ENCODE measurements around the gene BCL10. TPM values are rescaled to one million over a fixed set of nuclear protein-coding genes. Genes with fewer than 3 reads are reported as not detected.

The BCL10 gene
- total RNA-seq, 1 experiment from 2014 or later = 26.1 TPM

DNA sequence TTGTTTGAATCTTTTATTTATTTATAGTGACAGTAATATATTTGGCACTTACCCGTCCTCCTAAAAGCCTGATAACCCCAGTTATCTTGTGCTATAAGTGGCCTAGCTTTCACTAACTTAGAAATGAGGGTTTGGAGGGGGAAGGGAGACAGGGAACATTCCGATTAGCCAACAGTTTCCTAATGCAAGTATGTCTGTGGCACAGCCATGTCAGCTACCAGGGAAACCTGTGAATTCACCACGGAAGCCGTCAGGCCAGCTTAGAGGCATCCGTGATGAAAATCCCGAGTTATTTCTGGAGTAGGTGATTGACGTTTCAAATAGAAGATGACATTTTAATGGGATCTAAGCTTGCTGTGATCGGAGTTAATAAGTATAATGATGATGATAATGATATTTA, 39.4 kb upstream of the BCL10 start:
- no CpG with 5 or more reads among the region's 8 CpGs for WGBS (ENCODE audit: extremely low coverage, insufficient read length, low lambda C conversion rate)
- Histone ChIP-seq H3K79me1 (ENCODE audit: insufficient read depth, low read depth, low read length, poor library complexity, severe bottlenecking) (no peaks in the 10 kb centered on the region), H4K91ac (ENCODE audit: insufficient read length, low read depth, low read length) (no peak overlapping the region), H3K79me2 (ENCODE audit: insufficient read depth, low read length) (no peaks in the 10 kb centered on the region), H3K9ac (ENCODE audit: extremely low read depth, insufficient read length, low read length) (no peak overlapping the region), H2BK12ac (ENCODE audit: insufficient read length, low read depth, low read length) (no peak overlapping the region), H3T11ph (ENCODE audit: low read length) (no peak overlapping the region), H2AK5ac (ENCODE audit: insufficient read length, low read length) (no peak overlapping the region), H3K4me2 (ENCODE audit: insufficient read depth, insufficient read length, low read length) (no peak overlapping the region), H3K23me2 (ENCODE audit: insufficient read length, low read depth, low read length, poor library complexity, severe bottlenecking) (no peaks in the 10 kb centered on the region), H3K18ac (ENCODE audit: insufficient read length, low read depth, low read length) (no peak overlapping the region), H3K9me3 (ENCODE audit: control insufficient read depth, low read depth, low read length) (no peaks in the 10 kb centered on the region), H3K14ac (ENCODE audit: insufficient read depth, low read length) (no peak overlapping the region), H3K23ac (ENCODE audit: insufficient read length, low read depth, low read length) (no peak overlapping the region), H3K4me1 (ENCODE audit: insufficient read depth, low read length) (no peaks in the 10 kb centered on the region; the same call in 1 of the 2 replicates), H4K5ac (ENCODE audit: insufficient read length, low read depth, low read length) (no peak overlapping the region), H2BK120ac (ENCODE audit: low read depth, low read length, poor library complexity, severe bottlenecking) (no peak overlapping the region), H3K27ac (ENCODE audit: insufficient read length, low read depth, low read length) (no peak overlapping the region), H2BK15ac (ENCODE audit: low read depth, low read length) (no peak overlapping the region), H4K20me1 (ENCODE audit: control insufficient read depth, insufficient read depth, insufficient read length) (no peaks in the 10 kb centered on the region), H3K27me3 (ENCODE audit: insufficient read depth, low read length) (no peaks in the 10 kb centered on the region), H4K8ac (replicated peaks; ENCODE audit: insufficient read length, low read depth, low read length) (no peak overlapping the region), H2AFZ (ENCODE audit: low read length) (no peak overlapping the region), H2BK5ac (ENCODE audit: insufficient read length, low read length) (no peak overlapping the region), H2BK20ac (ENCODE audit: low read depth, low read length, poor library complexity, severe bottlenecking) (no peak overlapping the region), H3K4ac (ENCODE audit: low read depth, low read length) (no peak overlapping the region), H3K56ac (ENCODE audit: insufficient read length, low read depth, low read length) (no peak overlapping the region)
- no peak overlapping the region for H3K4me3 Mint-ChIP-seq
- H3K4me1 Mint-ChIP-seq = peaks cover 3 to 5% of the 10 kb centered on the region in 2 experiments
- H3K36me3 Mint-ChIP-seq (ENCODE audit: insufficient read depth in 1 of 3, low read depth in 3 of 3) = no peaks in the 10 kb centered on the region
- TF ChIP-seq, protein P1, sequence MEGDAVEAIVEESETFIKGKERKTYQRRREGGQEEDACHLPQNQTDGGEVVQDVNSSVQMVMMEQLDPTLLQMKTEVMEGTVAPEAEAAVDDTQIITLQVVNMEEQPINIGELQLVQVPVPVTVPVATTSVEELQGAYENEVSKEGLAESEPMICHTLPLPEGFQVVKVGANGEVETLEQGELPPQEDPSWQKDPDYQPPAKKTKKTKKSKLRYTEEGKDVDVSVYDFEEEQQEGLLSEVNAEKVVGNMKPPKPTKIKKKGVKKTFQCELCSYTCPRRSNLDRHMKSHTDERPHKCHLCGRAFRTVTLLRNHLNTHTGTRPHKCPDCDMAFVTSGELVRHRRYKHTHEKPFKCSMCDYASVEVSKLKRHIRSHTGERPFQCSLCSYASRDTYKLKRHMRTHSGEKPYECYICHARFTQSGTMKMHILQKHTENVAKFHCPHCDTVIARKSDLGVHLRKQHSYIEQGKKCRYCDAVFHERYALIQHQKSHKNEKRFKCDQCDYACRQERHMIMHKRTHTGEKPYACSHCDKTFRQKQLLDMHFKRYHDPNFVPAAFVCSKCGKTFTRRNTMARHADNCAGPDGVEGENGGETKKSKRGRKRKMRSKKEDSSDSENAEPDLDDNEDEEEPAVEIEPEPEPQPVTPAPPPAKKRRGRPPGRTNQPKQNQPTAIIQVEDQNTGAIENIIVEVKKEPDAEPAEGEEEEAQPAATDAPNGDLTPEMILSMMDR (conservative IDR thresholded peaks at IDR 0.05) = no peak
- no peaks in the 10 kb centered on the region for H3K27me3 Mint-ChIP-seq (ENCODE audit: low read depth)
- H3K9me3 Mint-ChIP-seq = no peaks in the 10 kb centered on the region
- no peak for DNase-seq
- no peak overlapping the region for H3K27ac Mint-ChIP-seq

Measured in H9 (cell line).